Fibroblast of lung (primary cell): ENCODE measurements around the gene IGLL1.

ENCODE experiments used
- CTCF ChIP-seq, 2 donors: IDR thresholded peaks in 1 of 2; conservative IDR thresholded peaks in 1 of 2; 1 replicate in 1 of 2; 2 replicates in 1 of 2; pipeline ENCODE4 v1.5.1; 2011 to 2012; ENCODE audit warnings: low read length in 2 of 2, control low read depth in 1 of 2, inconsistent platforms in 1 of 2, low read depth in 1 of 2, mild to moderate bottlenecking in 1 of 2
- EZH2 ChIP-seq: IDR thresholded peaks from 2 replicates; pipeline ENCODE4 v1.5.1; 2012; ENCODE audit warnings: low read length, control low read depth, mild to moderate bottlenecking; ENCODE audit errors: missing control alignments

- no peak for TF ChIP-seq CTCF (conservative IDR thresholded peaks at IDR 0.05 in 1 of 2, IDR thresholded peaks at IDR 0.05 in 1 of 2; ENCODE audit: low read depth in 1 of 2, low read length in 2 of 2)
- TF ChIP-seq EZH2: no peak
These were observed 46.3 kb downstream of the IGLL1 start for GRCh38 chr22:23533771-23534191.
